ENCODE measurements around the gene PCDHGB4.
"Not testable (repeated sequence)": the region's sequence is repeated elsewhere in the genome, so short reads cannot be mapped to it uniquely, and the experiment has no call there.

Gene PCDHGB4

DNA sequence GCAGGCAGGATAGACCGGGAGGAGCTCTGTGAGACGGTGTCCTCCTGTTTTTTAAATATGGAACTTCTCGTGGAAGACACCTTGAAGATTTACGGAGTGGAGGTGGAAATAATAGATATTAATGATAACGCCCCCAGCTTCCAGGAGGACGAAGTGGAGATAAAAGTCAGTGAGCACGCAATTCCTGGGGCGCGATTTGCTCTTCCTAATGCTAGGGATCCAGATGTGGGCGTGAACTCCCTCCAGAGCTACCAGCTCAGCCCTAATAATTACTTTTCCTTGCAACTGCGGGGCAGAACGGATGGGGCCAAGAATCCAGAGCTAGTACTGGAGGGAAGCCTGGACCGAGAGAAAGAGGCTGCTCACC, 34.0 kb downstream of the PCDHGB4 start:
- Mint-ChIP-seq H3K4me1 (ENCODE audit: low read depth) (peaks cover 8% of the 10 kb centered on the region), H3K36me3 (ENCODE audit: low read depth) (no peaks in the 10 kb centered on the region), H3K27ac (no peak overlapping the region), H3K27me3 (ENCODE audit: low read depth) (peaks cover 67% of the 10 kb centered on the region), H3K4me3 (peak overlapping the region; percentile 77), H3K9me3 (peaks cover 28% of the 10 kb centered on the region)

DNA sequence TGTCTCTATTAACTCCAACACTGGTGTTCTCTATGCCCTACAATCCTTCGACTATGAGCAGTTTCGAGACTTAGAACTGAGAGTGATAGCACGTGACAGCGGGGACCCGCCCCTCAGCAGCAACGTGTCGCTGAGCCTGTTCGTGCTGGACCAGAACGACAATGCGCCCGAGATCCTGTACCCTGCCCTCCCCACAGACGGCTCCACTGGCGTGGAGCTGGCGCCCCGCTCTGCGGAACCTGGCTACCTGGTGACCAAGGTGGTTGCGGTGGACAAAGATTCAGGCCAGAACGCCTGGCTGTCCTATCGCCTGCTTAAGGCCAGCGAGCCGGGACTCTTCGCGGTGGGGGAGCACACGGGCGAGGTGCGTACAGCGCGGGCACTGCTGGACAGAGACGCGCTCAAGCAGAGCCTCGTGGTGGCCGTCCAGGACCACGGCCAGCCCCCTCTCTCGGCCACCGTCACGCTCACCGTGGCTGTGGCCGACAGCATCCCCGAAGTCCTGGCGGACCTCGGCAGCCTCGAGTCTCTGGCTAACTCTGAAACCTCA, 35.3 kb downstream of the PCDHGB4 start:
- H3K36me3 Mint-ChIP-seq (ENCODE audit: low read depth) = no peaks in the 10 kb centered on the region
- H3K27ac Mint-ChIP-seq = no peak overlapping the region
- peaks cover 60% of the 10 kb centered on the region for H3K27me3 Mint-ChIP-seq (ENCODE audit: low read depth)
- H3K4me1 Mint-ChIP-seq (ENCODE audit: low read depth) = peaks cover 6% of the 10 kb centered on the region
- no peak overlapping the region for H3K4me3 Mint-ChIP-seq
- peaks cover 27% of the 10 kb centered on the region for H3K9me3 Mint-ChIP-seq

DNA sequence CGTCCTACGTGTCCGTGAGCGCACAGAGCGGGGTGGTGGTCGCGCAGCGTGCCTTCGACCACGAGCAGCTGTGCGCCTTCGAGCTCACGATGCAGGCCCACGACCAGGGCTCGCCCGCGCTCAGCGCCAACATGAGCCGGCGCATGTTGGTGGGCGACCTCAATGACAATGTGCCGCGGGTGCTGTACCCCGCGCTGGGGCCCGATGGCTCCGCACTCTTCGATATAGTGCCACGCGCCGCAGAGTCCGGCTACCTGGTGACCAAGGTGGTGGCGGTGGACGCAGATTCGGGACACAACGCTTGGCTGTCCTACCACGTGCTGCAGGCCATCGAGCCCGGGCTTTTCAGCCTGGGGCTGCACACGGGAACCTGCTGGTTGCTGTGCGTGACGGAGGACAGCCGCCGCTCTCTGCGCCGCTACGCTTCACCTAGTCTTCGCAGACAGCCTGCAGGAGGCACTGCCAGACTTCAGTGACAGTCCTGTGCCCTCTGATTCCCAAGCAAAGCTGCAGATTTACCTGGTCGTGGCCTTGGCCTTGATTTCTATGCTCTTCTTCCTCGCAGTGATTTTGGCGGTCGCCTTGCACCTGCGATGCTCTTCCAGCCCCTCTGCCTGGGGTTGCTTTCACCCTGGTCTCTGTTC, 40.4 kb downstream of the PCDHGB4 start:
- Mint-ChIP-seq H3K4me1 (ENCODE audit: low read depth) (peaks cover 3% of the 10 kb centered on the region), H3K27me3 (ENCODE audit: low read depth) (peaks cover 43% of the 10 kb centered on the region), H3K36me3 (ENCODE audit: low read depth) (peaks cover 2% of the 10 kb centered on the region), H3K4me3 (no peak overlapping the region), H3K27ac (no peak overlapping the region), H3K9me3 (peaks cover 19% of the 10 kb centered on the region)

DNA sequence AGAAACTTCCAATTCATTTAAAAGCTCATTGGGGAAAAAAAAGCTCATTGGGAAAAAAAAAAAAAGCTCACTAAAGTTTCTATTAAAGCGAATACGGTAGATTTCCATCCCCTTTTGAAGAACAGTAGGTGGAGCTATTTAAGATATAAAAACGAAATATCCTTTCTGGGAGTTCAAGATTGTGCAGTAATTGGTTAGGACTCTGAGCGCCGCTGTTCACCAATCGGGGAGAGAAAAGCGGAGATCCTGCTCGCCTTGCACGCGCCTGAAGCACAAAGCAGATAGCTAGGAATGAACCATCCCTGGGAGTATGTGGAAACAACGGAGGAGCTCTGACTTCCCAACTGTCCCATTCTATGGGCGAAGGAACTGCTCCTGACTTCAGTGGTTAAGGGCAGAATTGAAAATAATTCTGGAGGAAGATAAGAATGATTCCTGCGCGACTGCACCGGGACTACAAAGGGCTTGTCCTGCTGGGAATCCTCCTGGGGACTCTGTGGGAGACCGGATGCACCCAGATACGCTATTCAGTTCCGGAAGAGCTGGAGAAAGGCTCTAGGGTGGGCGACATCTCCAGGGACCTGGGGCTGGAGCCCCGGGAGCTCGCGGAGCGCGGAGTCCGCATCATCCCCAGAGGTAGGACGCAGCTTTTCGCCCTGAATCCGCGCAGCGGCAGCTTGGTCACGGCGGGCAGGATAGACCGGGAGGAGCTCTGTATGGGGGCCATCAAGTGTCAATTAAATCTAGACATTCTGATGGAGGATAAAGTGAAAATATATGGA, 43.0 kb downstream of the PCDHGB4 start, which contains the start of gene PCDHGA12:
Gene PCDHGA12 (plus strand): TSS at position 176 of the 782 bp plus-strand sequence. CDS start 253 bp downstream, at position 429.
- H3K27ac Mint-ChIP-seq = peak within 1 kb of the TSS; percentile 73
- H3K27me3 Mint-ChIP-seq (ENCODE audit: low read depth) = peaks cover 29% of the 10 kb centered on the region
- H3K9me3 Mint-ChIP-seq = peaks cover 21% of the 10 kb centered on the region
- H3K36me3 Mint-ChIP-seq (ENCODE audit: low read depth) = peaks cover 5% of the 10 kb centered on the region
- H3K4me1 Mint-ChIP-seq (ENCODE audit: low read depth) = peaks cover 6% of the 10 kb centered on the region
- H3K4me3 Mint-ChIP-seq = peak within 1 kb of the TSS; percentile 77

DNA sequence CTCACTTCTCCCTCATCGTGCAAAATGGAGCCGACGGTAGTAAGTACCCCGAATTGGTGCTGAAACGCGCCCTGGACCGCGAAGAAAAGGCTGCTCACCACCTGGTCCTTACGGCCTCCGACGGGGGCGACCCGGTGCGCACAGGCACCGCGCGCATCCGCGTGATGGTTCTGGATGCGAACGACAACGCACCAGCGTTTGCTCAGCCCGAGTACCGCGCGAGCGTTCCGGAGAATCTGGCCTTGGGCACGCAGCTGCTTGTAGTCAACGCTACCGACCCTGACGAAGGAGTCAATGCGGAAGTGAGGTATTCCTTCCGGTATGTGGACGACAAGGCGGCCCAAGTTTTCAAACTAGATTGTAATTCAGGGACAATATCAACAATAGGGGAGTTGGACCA, 43.8 kb downstream of the PCDHGB4 start:
- Mint-ChIP-seq H3K9me3 (peaks cover 21% of the 10 kb centered on the region), H3K27ac (no peak overlapping the region)

DNA sequence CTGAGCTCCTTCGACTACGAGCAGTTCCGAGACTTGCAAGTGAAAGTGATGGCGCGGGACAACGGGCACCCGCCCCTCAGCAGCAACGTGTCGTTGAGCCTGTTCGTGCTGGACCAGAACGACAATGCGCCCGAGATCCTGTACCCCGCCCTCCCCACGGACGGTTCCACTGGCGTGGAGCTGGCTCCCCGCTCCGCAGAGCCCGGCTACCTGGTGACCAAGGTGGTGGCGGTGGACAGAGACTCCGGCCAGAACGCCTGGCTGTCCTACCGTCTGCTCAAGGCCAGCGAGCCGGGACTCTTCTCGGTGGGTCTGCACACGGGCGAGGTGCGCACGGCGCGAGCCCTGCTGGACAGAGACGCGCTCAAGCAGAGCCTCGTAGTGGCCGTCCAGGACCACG, 44.8 kb downstream of the PCDHGB4 start:
- not testable (repeated sequence) for H3K27ac Mint-ChIP-seq; H3K4me1 Mint-ChIP-seq (ENCODE audit: low read depth); H3K4me3 Mint-ChIP-seq; H3K36me3 Mint-ChIP-seq (ENCODE audit: low read depth)
- peaks cover 21% of the 10 kb centered on the region for H3K9me3 Mint-ChIP-seq
- peaks cover 29% of the 10 kb centered on the region for H3K27me3 Mint-ChIP-seq (ENCODE audit: low read depth)

More for the DNA sequence above, 43.8 kb downstream of the PCDHGB4 start:
- Mint-ChIP-seq H3K27me3 (ENCODE audit: low read depth) (peaks cover 29% of the 10 kb centered on the region), H3K4me3 (peak overlapping the region; percentile 62), H3K36me3 (ENCODE audit: low read depth) (peaks cover 5% of the 10 kb centered on the region), H3K4me1 (ENCODE audit: low read depth) (peaks cover 6% of the 10 kb centered on the region)

DNA sequence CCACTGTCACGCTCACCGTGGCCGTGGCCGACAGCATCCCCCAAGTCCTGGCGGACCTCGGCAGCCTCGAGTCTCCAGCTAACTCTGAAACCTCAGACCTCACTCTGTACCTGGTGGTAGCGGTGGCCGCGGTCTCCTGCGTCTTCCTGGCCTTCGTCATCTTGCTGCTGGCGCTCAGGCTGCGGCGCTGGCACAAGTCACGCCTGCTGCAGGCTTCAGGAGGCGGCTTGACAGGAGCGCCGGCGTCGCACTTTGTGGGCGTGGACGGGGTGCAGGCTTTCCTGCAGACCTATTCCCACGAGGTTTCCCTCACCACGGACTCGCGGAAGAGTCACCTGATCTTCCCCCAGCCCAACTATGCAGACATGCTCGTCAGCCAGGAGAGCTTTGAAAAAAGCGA, 45.2 kb downstream of the PCDHGB4 start:
- not testable (repeated sequence) for H3K36me3 Mint-ChIP-seq (ENCODE audit: low read depth); H3K27ac Mint-ChIP-seq; H3K4me1 Mint-ChIP-seq (ENCODE audit: low read depth); H3K4me3 Mint-ChIP-seq
- Mint-ChIP-seq H3K27me3 (ENCODE audit: low read depth) (peaks cover 29% of the 10 kb centered on the region), H3K9me3 (peaks cover 21% of the 10 kb centered on the region)

DNA sequence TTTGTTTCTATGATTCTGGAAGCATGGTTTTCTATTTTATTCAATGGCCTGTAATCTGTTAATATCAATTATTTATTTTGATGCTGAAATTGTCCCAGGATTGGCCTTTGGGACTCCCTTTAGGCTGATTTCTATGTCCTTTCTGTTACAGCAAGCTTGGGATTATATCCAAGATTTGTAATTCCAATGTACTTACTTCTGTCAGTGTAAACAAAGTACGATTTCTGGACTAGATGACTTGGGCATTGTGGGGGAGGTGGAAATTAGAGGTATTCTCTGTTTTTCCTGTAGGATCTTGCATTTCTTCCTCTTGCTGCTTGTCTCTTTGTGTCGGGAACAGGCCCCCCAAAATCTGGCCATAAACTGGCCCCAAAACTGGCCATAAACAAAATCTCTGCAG, 46.5 kb downstream of the PCDHGB4 start:
- H3K4me3 Mint-ChIP-seq = no peak overlapping the region
- H3K4me1 Mint-ChIP-seq (ENCODE audit: low read depth) = peaks cover 6% of the 10 kb centered on the region
- H3K9me3 Mint-ChIP-seq = peaks cover 21% of the 10 kb centered on the region
- no peak overlapping the region for H3K27ac Mint-ChIP-seq
- H3K27me3 Mint-ChIP-seq (ENCODE audit: low read depth) = peaks cover 29% of the 10 kb centered on the region
- peaks cover 5% of the 10 kb centered on the region for H3K36me3 Mint-ChIP-seq (ENCODE audit: low read depth)

DNA sequence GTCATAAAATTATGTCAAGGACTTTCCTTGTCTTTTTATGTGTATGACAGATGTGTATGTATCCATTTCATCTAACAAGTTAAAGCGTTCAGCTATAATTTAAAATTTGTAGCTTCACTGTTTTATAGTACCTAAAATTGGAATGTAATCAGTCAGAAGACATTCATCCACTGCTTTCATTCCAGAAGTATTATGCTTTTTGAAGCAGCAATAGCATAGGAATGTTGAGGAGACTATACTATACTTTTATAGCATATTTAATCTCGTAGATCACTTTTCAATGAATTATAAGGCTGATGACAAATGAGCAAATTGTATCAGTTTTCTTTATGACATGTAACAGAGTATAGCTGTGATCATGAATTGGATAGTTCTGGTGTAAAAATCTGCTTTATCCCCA, 49.7 kb downstream of the PCDHGB4 start:
- Mint-ChIP-seq H3K9me3 (peaks cover 8% of the 10 kb centered on the region), H3K27me3 (ENCODE audit: low read depth) (peaks cover 10% of the 10 kb centered on the region)

DNA sequence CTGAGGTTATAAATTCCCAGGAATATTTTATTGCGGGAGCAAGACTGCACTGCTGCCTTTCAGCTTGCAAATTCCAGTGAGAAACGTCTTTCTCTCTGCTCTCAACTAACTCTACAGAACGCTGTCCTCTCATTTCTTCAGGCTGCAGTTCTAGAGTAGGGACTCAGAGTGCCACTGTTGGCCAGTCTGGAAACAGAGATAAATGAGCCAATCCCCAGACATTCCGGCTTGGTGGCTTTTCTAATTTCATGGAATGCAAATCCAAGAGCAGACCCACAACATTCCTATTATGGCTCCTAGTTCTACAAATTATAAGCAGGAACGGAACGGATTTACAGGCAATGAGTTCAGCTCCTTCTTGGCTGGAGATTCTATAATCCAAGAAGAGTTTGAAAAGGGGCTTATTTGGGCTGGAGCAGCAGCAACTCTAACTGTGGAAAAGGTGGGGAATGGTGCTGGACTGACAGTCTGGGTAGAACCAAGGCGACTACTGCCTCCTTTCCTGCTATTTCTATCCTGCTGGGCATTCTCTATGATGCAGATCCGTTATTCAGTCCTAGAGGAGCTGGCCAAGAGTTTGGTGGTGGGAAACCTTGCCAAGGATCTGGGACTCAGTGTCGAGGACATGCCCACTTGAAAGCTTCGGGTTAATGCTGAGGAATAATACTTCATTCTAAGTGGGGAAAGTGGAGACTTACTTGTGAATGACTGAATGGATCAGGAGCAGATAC, 52.1 kb downstream of the PCDHGB4 start:
- no peaks in the 10 kb centered on the region for H3K9me3 Mint-ChIP-seq
- H3K4me3 Mint-ChIP-seq = no peak overlapping the region
- no peaks in the 10 kb centered on the region for H3K36me3 Mint-ChIP-seq (ENCODE audit: low read depth)
- H3K27ac Mint-ChIP-seq = no peak overlapping the region
- H3K4me1 Mint-ChIP-seq (ENCODE audit: low read depth) = no peaks in the 10 kb centered on the region
- peaks cover 4% of the 10 kb centered on the region for H3K27me3 Mint-ChIP-seq (ENCODE audit: low read depth)

More for the DNA sequence above, 49.7 kb downstream of the PCDHGB4 start:
- H3K36me3 Mint-ChIP-seq (ENCODE audit: low read depth) = peaks cover 3% of the 10 kb centered on the region
- H3K27ac Mint-ChIP-seq = no peak overlapping the region
- H3K4me1 Mint-ChIP-seq (ENCODE audit: low read depth) = peaks cover 2% of the 10 kb centered on the region
- no peak overlapping the region for H3K4me3 Mint-ChIP-seq

All from T-helper 1 cell treated with Interleukin-12 subunit alpha and Interleukin-12 subunit beta and Interleukin-4 antibody, amounts not matched to agents 30 μg/mL and 1 μg/mL, for 36 hours (primary cell).